GM12873 (cell line): ENCODE measurements around the gene ZNF519.
A peak's percentile ranks its signal among the peaks of the same experiment; 100 is the strongest.

Source experiments
- CTCF ChIP-seq: IDR thresholded peaks from 2 replicates; pipeline ENCODE4 v1.5.1; 2012; ENCODE audit warnings: low read depth, mild to moderate bottlenecking, moderate library complexity, low read length, control low read depth; ENCODE audit not compliant: insufficient read depth; ENCODE audit errors: missing control alignments

The ZNF519 gene

GRCh38 chr18:14097761-14098160, 34.5 kb downstream of the ZNF519 start:
- no peak for TF ChIP-seq CTCF

GRCh38 chr18:14093307-14093915, 38.8 kb downstream of the ZNF519 start:
- no peak for TF ChIP-seq CTCF

- TF ChIP-seq CTCF = no peak
These were observed 39.5 kb downstream of the ZNF519 start for GRCh38 chr18:14092625-14093306.

GRCh38 chr18:14089781-14090180, 42.5 kb downstream of the ZNF519 start:
- no peak for TF ChIP-seq CTCF

- TF ChIP-seq CTCF = no peak
These were observed 43.0 kb downstream of the ZNF519 start for GRCh38 chr18:14089191-14089590.

- TF ChIP-seq CTCF = peak; percentile 68
These were observed 45.6 kb downstream of the ZNF519 start for GRCh38 chr18:14086458-14087231.

- TF ChIP-seq CTCF = no peak
These were observed 46.3 kb downstream of the ZNF519 start for GRCh38 chr18:14085770-14086457.
